ENCODE data around the gene COMT. TPM values are rescaled to one million over a fixed set of nuclear protein-coding genes. Genes with fewer than 3 reads are reported as not detected.

COMT gene
- total and polyA plus RNA-seq, 9 of the 15 experiments (the other 6 are each of a cell fraction or from before 2014, with no cell fraction given) = 12.5 to 351 (median 155) TPM

DNA sequence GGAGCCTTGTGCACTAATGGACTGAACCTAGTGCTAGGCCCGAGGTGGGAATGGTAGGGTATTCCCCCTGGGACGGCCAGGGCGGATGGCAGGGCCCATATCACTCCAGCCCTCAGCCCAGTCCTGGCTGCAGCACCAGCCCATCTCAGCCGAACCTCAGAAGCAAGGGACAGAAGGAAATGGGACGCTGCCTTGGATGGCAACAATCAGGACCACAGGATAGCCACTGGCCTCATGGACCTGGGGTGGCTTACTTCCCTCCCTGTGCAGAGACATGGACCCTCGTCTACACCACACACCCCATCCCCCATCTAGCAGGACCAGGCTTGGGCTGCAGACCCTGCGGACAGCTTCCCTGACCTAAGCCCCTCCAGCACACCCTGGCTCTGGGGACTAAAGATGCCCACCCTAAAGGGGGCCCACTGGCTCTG is 50.9 kb downstream of the COMT start (continued):
- TF ChIP-seq BCL6 (CRISPR knock-in tag; IDR thresholded peaks at IDR 0.05) (no peak), ZNF444 (CRISPR knock-in tag; IDR thresholded peaks at IDR 0.05) (no peak), WHSC1 (IDR thresholded peaks at IDR 0.05; ENCODE audit: low read length) (peak; percentile 86)
- TF ChIP-seq, protein P1, sequence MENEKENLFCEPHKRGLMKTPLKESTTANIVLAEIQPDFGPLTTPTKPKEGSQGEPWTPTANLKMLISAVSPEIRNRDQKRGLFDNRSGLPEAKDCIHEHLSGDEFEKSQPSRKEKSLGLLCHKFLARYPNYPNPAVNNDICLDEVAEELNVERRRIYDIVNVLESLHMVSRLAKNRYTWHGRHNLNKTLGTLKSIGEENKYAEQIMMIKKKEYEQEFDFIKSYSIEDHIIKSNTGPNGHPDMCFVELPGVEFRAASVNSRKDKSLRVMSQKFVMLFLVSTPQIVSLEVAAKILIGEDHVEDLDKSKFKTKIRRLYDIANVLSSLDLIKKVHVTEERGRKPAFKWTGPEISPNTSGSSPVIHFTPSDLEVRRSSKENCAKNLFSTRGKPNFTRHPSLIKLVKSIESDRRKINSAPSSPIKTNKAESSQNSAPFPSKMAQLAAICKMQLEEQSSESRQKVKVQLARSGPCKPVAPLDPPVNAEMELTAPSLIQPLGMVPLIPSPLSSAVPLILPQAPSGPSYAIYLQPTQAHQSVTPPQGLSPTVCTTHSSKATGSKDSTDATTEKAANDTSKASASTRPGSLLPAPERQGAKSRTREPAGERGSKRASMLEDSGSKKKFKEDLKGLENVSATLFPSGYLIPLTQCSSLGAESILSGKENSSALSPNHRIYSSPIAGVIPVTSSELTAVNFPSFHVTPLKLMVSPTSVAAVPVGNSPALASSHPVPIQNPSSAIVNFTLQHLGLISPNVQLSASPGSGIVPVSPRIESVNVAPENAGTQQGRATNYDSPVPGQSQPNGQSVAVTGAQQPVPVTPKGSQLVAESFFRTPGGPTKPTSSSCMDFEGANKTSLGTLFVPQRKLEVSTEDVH (IDR thresholded peaks at IDR 0.05; ENCODE audit: low read depth, partially characterized antibody) = no peak

DNA sequence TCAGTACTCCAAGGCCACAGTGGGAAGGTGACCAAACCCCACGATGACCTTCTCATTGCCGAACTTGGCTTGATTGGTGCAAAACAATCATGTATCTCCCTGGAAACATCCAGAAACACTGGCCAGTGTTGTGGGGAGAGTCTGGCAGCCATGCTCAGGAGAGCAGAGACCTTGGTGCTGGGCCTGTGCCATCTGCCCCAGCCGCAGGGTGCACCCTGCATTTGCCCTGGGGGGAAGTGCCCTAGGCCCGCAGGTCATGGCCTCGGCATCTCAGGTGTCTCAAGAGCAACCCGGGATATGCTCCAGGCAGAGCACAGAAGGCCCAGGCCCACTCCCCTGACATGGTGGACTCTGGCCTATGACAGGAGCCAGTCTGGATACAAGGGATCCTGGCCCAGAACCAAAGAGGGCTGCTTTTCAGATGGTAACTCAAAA is 51.4 kb downstream of the COMT start:
- no TSS peak for BruUV-seq (replicated peaks)
- DNase-seq (ENCODE audit: extremely low read depth in 1 of 4, low spot score in 3 of 4) (no peak), ATAC-seq (no peak), FAIRE-seq (no peak)
- Histone ChIP-seq H3K36me3 (ENCODE audit: control insufficient read depth, insufficient read depth, low read length) (no peaks in the 10 kb centered on the region), H3K79me2 (ENCODE audit: control insufficient read depth, insufficient read depth, low read length) (no peaks in the 10 kb centered on the region), H3K27me3 (ENCODE audit: control insufficient read depth in 2 of 2, insufficient read depth in 2 of 2, low read length in 2 of 2) (no peaks in the 10 kb centered on the region), H3K9ac (ENCODE audit: insufficient read depth in 1 of 2, low read depth in 2 of 2, low read length in 2 of 2) (peak overlapping the region in 1 of 2 experiments; percentile 67; a peak in 2 of 4 replicates), H4K20me1 (replicated peaks; ENCODE audit: control insufficient read depth, insufficient read depth, low read length) (peaks cover 61% of the 10 kb centered on the region; the same call in 1 of the 2 replicates), H3K9me3 (replicated peaks; ENCODE audit: control insufficient read depth, insufficient read depth, low read depth, low read length) (no peaks in the 10 kb centered on the region), H3K4me2 (ENCODE audit: insufficient read depth, low read length) (no peak overlapping the region), H2AFZ (ENCODE audit: low read depth, low read length) (no peak overlapping the region), H3K9me1 (ENCODE audit: control insufficient read depth, insufficient read depth, low read length) (peaks cover 11% of the 10 kb centered on the region), H3K27ac (ENCODE audit: extremely low read depth, low read depth, low read length) (no peak overlapping the region), H3K4me3 (no peak overlapping the region), H3K4me1 (replicated peaks in 1 of 2; ENCODE audit: control insufficient read depth in 2 of 2, insufficient read depth in 2 of 2, low read length in 2 of 2) (peaks cover 24 to 71% of the 10 kb centered on the region in 2 experiments)
- TF ChIP-seq RBBP5 (IDR thresholded peaks at IDR 0.05; ENCODE audit: borderline replicate concordance, insufficient read depth, low read length, poor library complexity, severe bottlenecking) (peak; percentile 9), SMAD3 (CRISPR knock-in tag; conservative IDR thresholded peaks at IDR 0.05) (no peak), NR4A1 (CRISPR knock-in tag; IDR thresholded peaks at IDR 0.05) (peak; percentile 74), NR4A1 (tag; IDR thresholded peaks at IDR 0.05) (no peak)
- TF ChIP-seq, protein P2, sequence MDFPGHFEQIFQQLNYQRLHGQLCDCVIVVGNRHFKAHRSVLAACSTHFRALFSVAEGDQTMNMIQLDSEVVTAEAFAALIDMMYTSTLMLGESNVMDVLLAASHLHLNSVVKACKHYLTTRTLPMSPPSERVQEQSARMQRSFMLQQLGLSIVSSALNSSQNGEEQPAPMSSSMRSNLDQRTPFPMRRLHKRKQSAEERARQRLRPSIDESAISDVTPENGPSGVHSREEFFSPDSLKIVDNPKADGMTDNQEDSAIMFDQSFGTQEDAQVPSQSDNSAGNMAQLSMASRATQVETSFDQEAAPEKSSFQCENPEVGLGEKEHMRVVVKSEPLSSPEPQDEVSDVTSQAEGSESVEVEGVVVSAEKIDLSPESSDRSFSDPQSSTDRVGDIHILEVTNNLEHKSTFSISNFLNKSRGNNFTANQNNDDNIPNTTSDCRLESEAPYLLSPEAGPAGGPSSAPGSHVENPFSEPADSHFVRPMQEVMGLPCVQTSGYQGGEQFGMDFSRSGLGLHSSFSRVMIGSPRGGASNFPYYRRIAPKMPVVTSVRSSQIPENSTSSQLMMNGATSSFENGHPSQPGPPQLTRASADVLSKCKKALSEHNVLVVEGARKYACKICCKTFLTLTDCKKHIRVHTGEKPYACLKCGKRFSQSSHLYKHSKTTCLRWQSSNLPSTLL (IDR thresholded peaks at IDR 0.05) = no peak
- TF ChIP-seq, protein P3, sequence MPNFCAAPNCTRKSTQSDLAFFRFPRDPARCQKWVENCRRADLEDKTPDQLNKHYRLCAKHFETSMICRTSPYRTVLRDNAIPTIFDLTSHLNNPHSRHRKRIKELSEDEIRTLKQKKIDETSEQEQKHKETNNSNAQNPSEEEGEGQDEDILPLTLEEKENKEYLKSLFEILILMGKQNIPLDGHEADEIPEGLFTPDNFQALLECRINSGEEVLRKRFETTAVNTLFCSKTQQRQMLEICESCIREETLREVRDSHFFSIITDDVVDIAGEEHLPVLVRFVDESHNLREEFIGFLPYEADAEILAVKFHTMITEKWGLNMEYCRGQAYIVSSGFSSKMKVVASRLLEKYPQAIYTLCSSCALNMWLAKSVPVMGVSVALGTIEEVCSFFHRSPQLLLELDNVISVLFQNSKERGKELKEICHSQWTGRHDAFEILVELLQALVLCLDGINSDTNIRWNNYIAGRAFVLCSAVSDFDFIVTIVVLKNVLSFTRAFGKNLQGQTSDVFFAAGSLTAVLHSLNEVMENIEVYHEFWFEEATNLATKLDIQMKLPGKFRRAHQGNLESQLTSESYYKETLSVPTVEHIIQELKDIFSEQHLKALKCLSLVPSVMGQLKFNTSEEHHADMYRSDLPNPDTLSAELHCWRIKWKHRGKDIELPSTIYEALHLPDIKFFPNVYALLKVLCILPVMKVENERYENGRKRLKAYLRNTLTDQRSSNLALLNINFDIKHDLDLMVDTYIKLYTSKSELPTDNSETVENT (CRISPR knock-in tag; IDR thresholded peaks at IDR 0.05) = 0 out of 2 replicates have a peak, but pooled peaks have one; percentile 9
- TF ChIP-seq, protein P4, sequence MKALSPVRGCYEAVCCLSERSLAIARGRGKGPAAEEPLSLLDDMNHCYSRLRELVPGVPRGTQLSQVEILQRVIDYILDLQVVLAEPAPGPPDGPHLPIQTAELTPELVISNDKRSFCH (CRISPR knock-in tag; IDR thresholded peaks at IDR 0.05) = no peak
- TF ChIP-seq, protein P4 (tag; IDR thresholded peaks at IDR 0.05) = peak; percentile 35; the same call in 1 of the 2 replicates
- ChIA-PET CTCF (ENCODE audit: low intra/inter-chr PET ratio) (no interaction called here), POLR2A (interaction anchor here (0.6 to 1.5 kb wide), 3 partner anchors 11 to 136 kb away, joined by 3 to 4 read pairs (median 3); no protein-coding TSS in a partner anchor)
- intact Hi-C loops (cut with micrococcal nuclease) (no loop called here), in situ Hi-C loops (cut with MboI) (no loop called here)
- 43% methylated on average over 6 of the region's 6 CpGs for WGBS (ENCODE audit: insufficient coverage, low coverage, missing lambda C conversion rate)
